NT2/D1 (cell line): Measurements from ENCODE around the gene LRRC57.

Experiments
- DNase-seq: peaks from one replicate; pipeline ENCODE4 v3.0.0-alpha.2; 2011; ENCODE audit warnings: low read depth, low spot score
- H3K27me3 ChIP-seq: 2 replicates; pipeline ENCODE4 v1.6.0; 2011; ENCODE audit warnings: mild to moderate bottlenecking; ENCODE audit not compliant: insufficient read length, insufficient read depth
- H3K36me3 ChIP-seq: 2 replicates; pipeline ENCODE4 v1.6.1; 2011; ENCODE audit warnings: mild to moderate bottlenecking, low read length, mixed read lengths; ENCODE audit not compliant: insufficient read depth, insufficient read length
- H3K4me1 ChIP-seq: 2 replicates; pipeline ENCODE4 v1.5.1; 2011; ENCODE audit not compliant: insufficient read depth, insufficient read length
- H3K4me3 ChIP-seq: 2 replicates; pipeline ENCODE4 v1.5.1; 2011; ENCODE audit warnings: low read depth; ENCODE audit not compliant: insufficient read length
- H3K9ac ChIP-seq: 2 replicates; pipeline ENCODE4 v1.6.0; 2011; ENCODE audit warnings: low read depth; ENCODE audit not compliant: insufficient read length
- H3K9me3 ChIP-seq: 2 replicates; pipeline ENCODE4 v1.5.1; 2011; ENCODE audit warnings: mild to moderate bottlenecking, low read length; ENCODE audit not compliant: insufficient read depth
- SUZ12 ChIP-seq: IDR thresholded peaks from 2 replicates; pipeline ENCODE4 v1.6.1; 2011; ENCODE audit not compliant: insufficient read length, insufficient read depth; ENCODE audit errors: extremely low read depth
- YY1 ChIP-seq: IDR thresholded peaks from 2 replicates; pipeline ENCODE4 v1.6.1; 2011; ENCODE audit not compliant: insufficient read length, insufficient read depth
- ZNF274 ChIP-seq: IDR thresholded peaks from 2 replicates; pipeline ENCODE4 v1.6.1; 2011; ENCODE audit warnings: mild to moderate bottlenecking, low read depth, low read length

LRRC57 gene

DNA sequence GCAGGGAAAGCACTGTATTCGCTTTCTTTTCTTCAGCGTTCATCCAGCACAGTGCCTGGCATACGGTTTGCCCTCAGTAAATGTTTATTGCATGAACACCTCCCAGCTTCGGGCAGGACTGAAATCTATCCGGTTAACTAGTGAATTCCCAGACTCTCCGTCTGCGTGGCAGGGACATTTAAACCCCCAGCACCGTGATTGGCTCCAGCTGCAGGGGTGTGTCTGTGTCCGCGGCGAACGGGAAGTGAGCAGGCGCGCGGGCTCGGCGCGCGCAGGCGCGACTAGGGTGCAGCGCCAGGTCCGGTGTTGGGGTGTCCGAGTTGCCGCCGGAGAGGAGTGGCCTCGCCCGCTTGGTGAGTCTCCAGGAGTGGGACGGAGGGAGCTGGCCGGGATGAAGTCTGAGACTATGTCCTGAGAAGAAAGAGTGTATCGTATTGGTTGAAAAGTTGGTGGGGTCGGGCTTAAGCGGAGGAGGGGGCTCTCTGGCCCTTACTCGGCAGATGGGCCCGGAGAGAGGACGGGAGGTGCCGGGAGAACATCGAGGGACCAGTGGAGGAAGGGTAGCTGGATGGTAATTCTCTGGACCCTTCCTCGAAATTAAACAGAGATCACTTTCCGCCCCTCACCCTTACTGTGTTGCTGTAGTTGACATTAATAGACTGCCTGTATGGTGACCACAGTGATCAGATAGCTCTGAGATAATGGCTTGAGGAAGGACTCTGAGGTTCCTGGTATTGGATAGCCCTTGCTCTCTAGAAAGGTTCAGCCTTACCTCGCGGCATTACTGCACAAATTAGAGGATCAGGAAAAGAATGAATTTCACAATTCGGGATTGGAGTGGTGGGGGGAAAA, 53.0 kb downstream of the LRRC57 start, which contains the start of gene SNAP23:
Gene SNAP23, plus strand, starts transcription at position 274 of the 852 bp plus-strand sequence. CDS start 16,213 bp downstream, outside the sequence.
- Histone ChIP-seq H3K36me3 (no peaks in the 10 kb centered on the region), H3K9me3 (no peaks in the 10 kb centered on the region), H3K4me3 (peak within 1 kb of the TSS; percentile 63), H3K27me3 (no peaks in the 10 kb centered on the region), H3K9ac (peak within 1 kb of the TSS; percentile 80), H3K4me1 (no peaks in the 10 kb centered on the region)
- TF ChIP-seq YY1 (no peak), ZNF274 (no peak)
- peak; percentile 70 for DNase-seq

DNA sequence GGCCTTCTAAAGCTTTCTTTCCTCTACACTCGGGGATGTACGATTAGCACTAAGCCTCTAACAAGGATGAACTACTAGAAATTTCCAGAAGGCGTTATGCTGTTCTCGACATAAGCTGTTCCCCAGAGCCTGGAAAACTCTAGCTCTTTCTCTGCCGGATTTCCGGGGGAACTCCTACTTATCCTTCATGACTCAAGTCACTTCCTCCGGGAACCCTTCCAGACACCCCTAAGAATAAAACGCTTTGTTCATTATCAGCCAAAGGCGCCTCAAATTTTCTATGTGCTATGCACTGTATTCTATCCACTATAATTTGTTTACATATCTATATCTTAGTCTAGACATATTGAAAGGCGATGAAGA, 53.6 kb downstream of the LRRC57 start:
- no peak for DNase-seq
- no peak overlapping the region for H3K9ac ChIP-seq
- peak overlapping the region; percentile 63 for H3K4me3 ChIP-seq
- no peak for TF ChIP-seq YY1
- no peak for TF ChIP-seq ZNF274
- TF ChIP-seq SUZ12: no peak
- no peaks in the 10 kb centered on the region for H3K4me1 ChIP-seq
- no peaks in the 10 kb centered on the region for H3K9me3 ChIP-seq
- H3K27me3 ChIP-seq: no peaks in the 10 kb centered on the region
- no peaks in the 10 kb centered on the region for H3K36me3 ChIP-seq

DNA sequence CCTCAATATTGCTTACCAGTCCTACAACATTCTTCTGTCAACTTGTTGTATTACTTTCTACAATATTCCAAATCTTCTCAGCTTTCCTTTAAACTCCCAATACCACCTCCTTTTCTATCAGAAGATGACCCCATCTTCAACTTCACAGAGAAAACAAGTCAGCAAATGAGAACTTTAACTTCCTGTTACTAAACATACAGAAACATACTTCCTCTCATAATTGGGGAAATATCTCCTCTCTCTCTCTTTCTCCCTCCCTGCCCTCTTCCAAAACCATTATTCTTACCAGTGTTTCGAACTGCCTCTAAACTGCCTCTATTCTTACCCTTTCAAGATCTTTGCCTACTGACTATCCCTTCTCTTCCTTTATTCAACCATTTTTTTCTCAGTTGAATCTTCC, 54.9 kb downstream of the LRRC57 start:
- Histone ChIP-seq H3K4me3 (no peak overlapping the region), H3K27me3 (no peaks in the 10 kb centered on the region), H3K9me3 (no peaks in the 10 kb centered on the region), H3K4me1 (no peaks in the 10 kb centered on the region), H3K9ac (no peak overlapping the region), H3K36me3 (no peaks in the 10 kb centered on the region)
- no peak for TF ChIP-seq SUZ12
- TF ChIP-seq ZNF274: no peak
- TF ChIP-seq YY1: no peak
- no peak for DNase-seq

DNA sequence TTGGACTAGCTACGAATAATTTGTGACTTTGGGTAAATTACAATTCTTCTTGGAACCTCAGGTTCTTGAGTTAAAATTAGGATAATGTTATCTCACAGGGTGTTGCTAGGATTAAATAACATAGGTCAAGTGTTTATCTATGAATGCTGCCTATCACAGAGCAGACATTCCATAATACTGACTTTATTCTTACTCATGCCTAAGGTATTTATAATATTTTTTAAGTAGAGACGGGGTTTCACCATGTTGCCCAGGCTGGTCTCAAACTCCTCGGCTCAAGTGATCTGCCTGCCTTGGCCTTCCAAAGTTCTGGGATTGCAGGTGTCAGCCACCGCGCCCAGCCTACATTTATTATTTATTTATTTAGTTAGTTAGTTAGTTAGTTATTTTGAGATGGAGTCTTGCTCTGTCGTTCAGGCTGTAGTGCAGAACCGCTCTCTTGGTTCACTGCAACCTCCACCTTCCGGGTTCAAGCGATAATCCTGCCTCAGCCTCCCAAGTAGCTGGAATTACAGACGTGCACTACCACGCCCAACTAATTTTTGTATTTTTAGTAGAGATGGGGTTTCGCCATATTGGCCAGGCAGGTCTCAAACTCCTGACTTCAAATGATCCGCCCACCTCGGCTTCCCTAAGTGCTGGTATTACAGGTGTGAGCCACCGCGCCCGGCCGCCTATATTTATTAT, 56.9 kb downstream of the LRRC57 start:
- TF ChIP-seq ZNF274 (no peak), YY1 (no peak), SUZ12 (no peak)
- DNase-seq: no peak
- peak overlapping the region; percentile 98 for H3K9ac ChIP-seq
- H3K4me1 ChIP-seq: no peaks in the 10 kb centered on the region
- H3K9me3 ChIP-seq: no peaks in the 10 kb centered on the region
- H3K4me3 ChIP-seq: peak overlapping the region; percentile 84
- no peaks in the 10 kb centered on the region for H3K27me3 ChIP-seq
- no peaks in the 10 kb centered on the region for H3K36me3 ChIP-seq

DNA sequence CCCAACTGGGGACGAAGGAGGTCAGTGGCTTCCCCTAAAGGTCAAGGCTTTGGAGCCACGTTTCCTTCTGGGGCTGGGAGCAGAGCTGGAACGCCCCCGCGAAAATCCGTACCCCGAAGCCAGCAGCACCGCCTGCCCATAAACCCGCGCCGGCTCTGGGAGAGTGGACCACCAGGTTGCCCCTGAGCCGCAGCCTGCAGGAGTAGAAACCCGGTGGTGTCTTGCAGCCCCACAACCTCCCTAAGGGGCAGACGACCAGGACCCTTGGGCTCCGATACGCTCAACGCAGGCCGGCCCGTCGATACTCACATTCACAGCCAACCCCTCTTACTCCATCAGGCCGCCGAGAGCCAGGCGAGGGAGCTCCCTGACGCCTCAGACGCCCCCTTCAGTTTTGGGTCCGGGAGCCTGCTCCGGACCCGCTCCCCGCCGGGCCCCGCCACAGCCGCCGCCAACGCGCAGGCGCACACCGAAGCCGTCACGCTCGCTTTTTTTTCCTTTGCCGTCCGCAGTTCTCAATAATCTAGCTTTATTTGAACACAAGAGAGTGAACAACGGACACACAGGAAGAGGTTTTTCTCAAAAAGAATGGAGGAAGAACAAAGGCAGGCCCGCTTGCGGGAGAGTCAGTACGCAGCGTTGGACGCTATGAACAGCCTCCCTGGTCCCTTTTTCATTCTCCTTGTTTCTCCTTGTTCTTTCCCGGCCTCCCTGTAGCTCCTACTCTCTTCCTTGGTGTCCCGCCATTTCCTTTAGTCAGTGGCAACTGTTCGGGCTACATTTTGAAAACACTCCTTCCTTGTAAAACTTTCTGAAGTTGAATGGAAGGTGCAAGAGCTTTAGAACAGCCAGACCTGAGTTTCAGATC, 57.7 kb downstream of the LRRC57 start, which contains the start of gene ZNF106:
Gene ZNF106, minus strand, starts transcription at position 471 of the 868 bp plus-strand sequence. CDS start 18,852 bp downstream, outside the sequence.
- Histone ChIP-seq H3K9me3 (no peaks in the 10 kb centered on the region), H3K9ac (peak within 1 kb of the TSS; percentile 98), H3K4me1 (no peaks in the 10 kb centered on the region), H3K27me3 (no peaks in the 10 kb centered on the region), H3K4me3 (peak within 1 kb of the TSS; percentile 84), H3K36me3 (no peaks in the 10 kb centered on the region)
- DNase-seq: peak; percentile 73
- TF ChIP-seq YY1 (peak; percentile 40), SUZ12 (no peak), ZNF274 (no peak)

DNA sequence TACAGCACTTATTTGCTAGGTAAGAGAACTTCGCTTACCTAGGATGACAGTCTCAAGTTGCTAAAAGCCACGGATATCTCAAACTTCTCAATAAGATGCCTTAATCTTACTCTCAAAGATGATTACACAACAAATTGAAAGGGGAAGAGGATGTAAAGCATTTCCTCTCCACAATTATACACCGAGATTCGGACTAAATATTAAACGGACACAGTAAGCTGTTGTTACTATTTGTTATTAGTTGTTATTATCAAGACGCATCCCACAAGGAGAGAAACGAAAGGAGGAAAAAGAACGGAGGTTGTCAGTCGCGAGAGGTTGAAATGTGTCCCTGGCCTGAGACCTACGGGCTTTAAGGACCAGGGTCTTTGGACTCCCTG, 58.3 kb downstream of the LRRC57 start:
- no peaks in the 10 kb centered on the region for H3K9me3 ChIP-seq
- no peak for DNase-seq
- H3K4me1 ChIP-seq: no peaks in the 10 kb centered on the region
- peaks cover 2% of the 10 kb centered on the region for H3K36me3 ChIP-seq
- no peak for TF ChIP-seq ZNF274
- no peak for TF ChIP-seq YY1
- no peak for TF ChIP-seq SUZ12
- H3K27me3 ChIP-seq: no peaks in the 10 kb centered on the region
- peak overlapping the region; percentile 98 for H3K9ac ChIP-seq
- H3K4me3 ChIP-seq: peak overlapping the region; percentile 84
